Hypothalamus (tissue), 51 donors: ENCODE measurements around the gene DOCK4.
A peak's percentile ranks its signal among the peaks of the same experiment; 100 is the strongest.

Experiments
- DNase-seq, 51 donors: peaks; one replicate each; lab custom pipeline; 2025; lab: John Stamatoyannopoulos, UW

Gene DOCK4

GRCh38 chr7:112065758-112066157 is 140.4 kb downstream of the DOCK4 start:
- no peak for DNase-seq

- no peak for DNase-seq
Observed at GRCh38 chr7:112064627-112065385, 141.4 kb downstream of the DOCK4 start.

GRCh38 chr7:112063974-112064373 is 142.2 kb downstream of the DOCK4 start:
- DNase-seq, result no peak

- no peak for DNase-seq
Observed at GRCh38 chr7:112061051-112061450, 145.1 kb downstream of the DOCK4 start.

- no peak for DNase-seq
Observed at GRCh38 chr7:112060625-112061024, 145.6 kb downstream of the DOCK4 start.

- DNase-seq, result no peak
Observed at GRCh38 chr7:112059675-112060074, 146.5 kb downstream of the DOCK4 start.

GRCh38 chr7:112058686-112059085 is 147.5 kb downstream of the DOCK4 start:
- no peak for DNase-seq

- DNase-seq, result no peak
Observed at GRCh38 chr7:112056409-112056808, 149.8 kb downstream of the DOCK4 start.

GRCh38 chr7:112053737-112054069 is 152.5 kb downstream of the DOCK4 start:
- no peak for DNase-seq

- no peak for DNase-seq
Observed at GRCh38 chr7:112052993-112053736, 153.0 kb downstream of the DOCK4 start.

- no peak for DNase-seq
Observed at GRCh38 chr7:112052498-112052897, 153.7 kb downstream of the DOCK4 start.

- DNase-seq, result no peak
Observed at GRCh38 chr7:112050250-112050881, 155.8 kb downstream of the DOCK4 start.

GRCh38 chr7:112049555-112050249 is 156.5 kb downstream of the DOCK4 start:
- DNase-seq, result peak in 1 of 51 donors; percentile 29

- no peak for DNase-seq
Observed at GRCh38 chr7:112047421-112047820, 158.8 kb downstream of the DOCK4 start.

- DNase-seq, result no peak
Observed at GRCh38 chr7:112045222-112045621, 161.0 kb downstream of the DOCK4 start.

- DNase-seq, result no peak
Observed at GRCh38 chr7:112042631-112043030, 163.6 kb downstream of the DOCK4 start.

- no peak for DNase-seq
Observed at GRCh38 chr7:112038353-112038752, 167.8 kb downstream of the DOCK4 start.

GRCh38 chr7:112036071-112036470 is 170.1 kb downstream of the DOCK4 start:
- no peak for DNase-seq

GRCh38 chr7:112031689-112032088 is 174.5 kb downstream of the DOCK4 start:
- no peak for DNase-seq

- no peak for DNase-seq
Observed at GRCh38 chr7:112025556-112025955, 180.6 kb downstream of the DOCK4 start.

- no peak for DNase-seq
Observed at GRCh38 chr7:112023786-112024185, 182.4 kb downstream of the DOCK4 start.
